Activated gamma-delta T cell treated with anti-CD3 and anti-CD28 coated beads, Interleukin-2, amount 50 U/mL, for 16 hours (primary cell): Measurements from ENCODE around the gene TEAD2.
"Not testable (repeated sequence)": the region's sequence is repeated elsewhere in the genome, so short reads cannot be mapped to it uniquely, and the experiment has no call there.

Experiments
- DNase-seq: peaks from one replicate; pipeline ENCODE4 v3.0.0-alpha.2; 2020; ENCODE audit warnings: low read depth

TEAD2 gene

DNA sequence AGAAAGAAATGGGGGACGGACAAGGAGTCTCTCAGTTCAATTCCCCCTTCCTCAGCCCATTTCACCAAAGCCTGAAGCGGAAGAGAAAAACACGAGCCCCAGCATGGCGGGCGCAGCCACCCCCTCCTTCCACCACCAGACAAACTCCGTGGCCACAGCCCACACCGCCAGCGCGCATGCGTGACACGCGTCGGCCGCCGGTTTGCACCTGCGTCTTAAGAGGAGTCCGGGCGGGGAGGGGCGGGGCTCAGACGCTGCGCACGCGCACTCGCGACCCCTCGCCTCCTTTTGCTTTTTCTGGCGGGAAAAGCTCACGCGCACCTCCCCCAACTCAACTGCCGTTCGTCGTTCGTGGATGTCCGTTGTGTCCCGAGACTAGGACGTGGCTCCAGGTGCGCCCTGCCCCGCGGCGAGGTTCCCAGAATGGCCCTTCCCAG is 25.7 kb upstream of the TEAD2 start, which contains the start of gene KASH5:
TSS of gene KASH5 (plus strand) at position 314 of the 437 bp plus-strand sequence. CDS start 2,635 bp downstream, outside the sequence.
- peak; percentile 72 for DNase-seq

DNA sequence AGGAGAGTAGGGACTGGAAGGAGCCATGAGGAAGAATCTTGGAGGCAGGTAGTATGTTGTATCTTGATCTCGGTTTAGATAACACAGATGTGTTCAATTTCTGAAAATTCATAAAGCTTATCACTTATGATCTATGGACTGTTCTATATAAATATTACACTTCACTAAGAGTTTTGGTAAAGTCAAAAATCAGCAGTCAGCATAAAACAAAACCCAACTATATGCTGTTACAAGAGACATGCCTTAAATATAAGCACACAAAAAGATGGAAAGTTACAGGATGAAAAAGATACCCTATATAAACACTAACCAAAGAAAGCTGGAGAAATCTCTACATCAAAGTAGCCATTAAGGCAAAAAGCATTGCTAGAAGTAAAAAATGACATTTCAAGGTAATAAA is 21.4 kb upstream of the TEAD2 start:
- no peak for DNase-seq

DNA sequence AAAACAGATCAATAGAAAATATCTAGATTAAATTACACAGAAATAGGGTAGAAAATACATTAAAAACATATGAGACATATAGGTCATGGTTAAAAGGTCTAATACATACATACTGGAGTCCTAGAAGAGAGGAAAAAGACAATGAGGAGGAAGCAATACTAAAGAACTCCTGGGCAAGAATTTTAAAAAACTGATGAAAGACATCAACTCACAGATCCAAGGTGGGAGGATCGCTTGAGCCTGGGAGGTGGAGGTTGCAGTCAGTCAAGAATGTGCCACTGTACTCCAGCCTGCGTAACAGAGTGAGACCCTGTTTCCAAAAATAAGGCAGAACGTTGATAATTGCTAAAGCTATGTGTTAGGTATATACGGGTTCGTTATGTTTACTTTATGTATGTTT is 20.4 kb upstream of the TEAD2 start:
- DNase-seq, result no peak

DNA sequence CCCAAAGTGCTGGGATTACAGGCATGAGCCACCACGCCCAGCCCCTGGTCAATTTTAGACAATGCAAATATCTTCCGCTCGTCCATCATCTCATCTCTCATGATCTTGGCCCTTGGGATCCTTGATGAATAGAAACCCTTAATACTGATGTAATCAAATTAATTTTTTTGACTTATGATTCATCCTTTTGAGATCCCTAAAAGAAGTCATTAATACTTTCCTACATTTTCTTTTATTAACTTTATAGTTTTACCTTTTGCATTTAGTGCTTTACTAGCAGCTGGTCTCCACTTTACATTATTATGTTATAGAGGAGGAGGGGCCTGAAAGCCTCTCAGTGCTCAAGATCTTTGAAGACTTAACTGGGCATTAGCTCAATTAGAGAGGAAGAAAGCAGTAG is 18.2 kb upstream of the TEAD2 start:
- no peak for DNase-seq

DNA sequence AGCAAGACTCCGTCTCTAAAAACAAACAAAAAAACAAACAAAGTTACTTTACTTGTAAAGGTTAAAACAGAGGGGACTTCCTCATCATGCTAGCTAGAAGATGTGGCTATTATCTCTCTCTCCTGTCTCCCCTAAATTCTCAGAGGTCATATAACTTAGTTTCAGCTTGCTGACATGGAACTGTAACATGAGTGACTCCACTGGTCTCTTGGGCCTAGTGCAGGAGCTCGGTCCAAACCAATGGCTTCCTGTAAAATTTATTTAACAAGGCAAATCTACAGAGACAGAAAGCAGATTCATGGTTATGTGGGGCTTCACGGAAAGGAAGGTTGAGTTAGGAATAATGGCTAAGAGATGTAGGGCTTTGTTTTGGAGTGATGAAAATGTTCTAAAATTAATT is 16.3 kb upstream of the TEAD2 start:
- DNase-seq, result no peak

DNA sequence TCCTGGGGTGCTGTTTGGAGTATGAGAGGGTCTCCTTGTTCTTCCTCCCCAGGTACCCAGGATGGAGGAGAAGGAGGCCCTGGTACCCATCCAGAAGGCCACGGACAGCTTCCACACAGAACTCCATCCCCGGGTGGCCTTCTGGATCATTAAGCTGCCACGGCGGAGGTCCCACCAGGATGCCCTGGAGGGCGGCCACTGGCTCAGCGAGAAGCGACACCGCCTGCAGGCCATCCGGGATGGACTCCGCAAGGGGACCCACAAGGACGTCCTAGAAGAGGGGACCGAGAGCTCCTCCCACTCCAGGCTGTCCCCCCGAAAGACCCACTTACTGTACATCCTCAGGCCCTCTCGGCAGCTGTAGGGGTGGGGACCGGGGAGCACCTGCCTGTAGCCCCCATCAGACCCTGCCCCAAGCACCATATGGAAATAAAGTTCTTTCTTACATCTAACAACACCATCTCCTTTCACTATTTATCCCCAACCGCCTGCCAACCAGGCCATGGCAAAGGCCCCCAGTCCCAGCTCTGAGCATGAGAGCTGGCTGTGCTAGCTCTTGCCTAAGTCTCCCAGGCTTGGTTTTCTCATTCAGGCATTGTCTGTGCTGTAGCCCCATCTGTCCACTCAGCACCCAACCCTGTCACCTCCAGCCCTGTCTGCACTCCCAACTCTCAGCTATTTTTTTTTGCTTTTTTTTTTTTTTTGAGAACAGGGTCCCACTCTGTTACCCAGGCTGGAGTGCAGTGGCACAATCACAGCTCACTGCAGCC is 12.6 kb upstream of the TEAD2 start:
- no peak for DNase-seq

DNA sequence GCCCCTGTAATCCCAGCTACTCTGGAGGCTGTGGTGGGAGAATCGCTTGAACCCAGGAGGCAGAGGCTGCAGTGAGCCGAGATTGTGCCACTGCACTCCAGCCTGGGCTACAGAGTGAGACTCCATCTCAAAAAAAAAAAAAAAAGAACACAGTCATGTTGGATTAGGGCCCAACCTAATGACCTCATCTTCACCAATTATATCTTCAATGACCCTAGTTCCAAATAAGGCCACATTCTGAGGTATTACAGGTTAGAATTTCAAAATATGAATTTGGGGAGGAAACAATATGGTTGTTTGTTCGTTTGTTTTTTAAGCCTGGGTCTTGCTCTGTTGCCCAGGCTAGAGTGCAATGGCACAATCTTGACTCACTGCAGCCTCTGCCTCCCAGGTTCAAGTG is 11.0 kb upstream of the TEAD2 start:
- not testable (repeated sequence) for DNase-seq

DNA sequence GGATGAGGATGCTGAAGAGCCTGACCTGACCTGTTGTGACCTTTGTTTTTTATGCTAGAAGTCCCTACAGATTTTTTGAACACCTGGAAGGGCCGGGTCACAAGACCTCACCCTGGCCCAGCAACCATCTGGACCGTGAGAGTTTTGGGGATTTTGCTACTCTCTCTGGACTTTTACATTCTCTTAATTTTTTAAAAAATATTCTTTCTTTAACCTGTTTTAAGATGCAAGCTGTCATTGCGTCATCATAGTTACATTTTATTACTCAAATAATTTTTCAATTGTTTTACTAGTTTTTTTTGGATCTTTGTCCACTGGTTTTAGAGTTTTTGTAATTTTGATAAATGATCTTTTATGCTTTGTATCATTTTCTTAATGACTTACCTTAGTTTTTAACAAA is 9.0 kb upstream of the TEAD2 start:
- DNase-seq, result no peak

DNA sequence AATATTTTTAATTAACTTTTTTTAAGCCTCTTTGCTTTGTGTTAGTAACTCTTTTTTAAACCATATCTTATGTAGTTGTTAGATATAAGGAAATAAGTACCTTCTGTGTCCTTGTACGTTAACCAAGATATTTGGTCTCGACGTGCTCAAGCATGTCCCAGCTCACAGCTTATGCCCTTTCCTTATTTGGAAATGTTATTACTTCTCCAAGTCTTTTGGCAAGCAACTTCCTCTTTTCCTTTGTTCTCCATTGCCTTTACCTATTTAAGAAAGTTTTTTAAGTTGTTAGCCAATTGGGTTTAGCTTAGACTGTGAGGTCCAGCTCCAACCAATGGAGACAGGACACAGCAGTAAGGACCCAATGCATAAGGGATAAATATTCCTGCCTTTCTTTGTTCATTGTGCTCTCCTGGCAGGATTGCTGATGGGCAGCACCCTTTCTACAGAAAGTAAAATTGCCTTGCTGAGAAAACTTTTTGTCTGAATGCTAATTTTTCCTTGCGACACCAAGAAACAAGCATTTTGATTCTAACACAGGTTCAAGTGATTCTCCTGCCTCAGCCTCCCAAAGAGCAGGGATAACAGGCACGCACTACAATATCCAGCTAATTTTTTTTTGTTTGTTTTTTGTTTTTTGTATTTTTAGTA is 6.6 kb upstream of the TEAD2 start:
- DNase-seq, result no peak

DNA sequence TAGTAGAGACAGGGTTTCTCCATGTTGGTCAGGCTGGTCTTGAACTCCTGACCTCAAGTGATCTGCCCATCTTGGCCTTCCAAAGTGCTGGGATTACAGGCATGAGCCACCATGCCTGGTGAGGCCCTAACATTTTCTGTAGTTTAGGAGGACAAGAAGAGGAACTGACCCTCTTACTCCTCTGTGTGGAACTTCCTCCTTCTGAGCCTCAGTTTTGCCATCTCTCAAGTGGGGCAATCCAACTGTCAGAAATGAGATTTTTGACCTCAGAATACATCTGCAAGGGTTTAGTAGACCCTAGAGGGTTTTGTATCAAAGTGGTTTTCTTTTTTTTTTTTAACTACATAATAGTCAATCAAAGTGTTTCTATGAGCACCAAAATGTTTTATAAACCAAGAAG is 3.9 kb upstream of the TEAD2 start:
- no peak for DNase-seq

DNA sequence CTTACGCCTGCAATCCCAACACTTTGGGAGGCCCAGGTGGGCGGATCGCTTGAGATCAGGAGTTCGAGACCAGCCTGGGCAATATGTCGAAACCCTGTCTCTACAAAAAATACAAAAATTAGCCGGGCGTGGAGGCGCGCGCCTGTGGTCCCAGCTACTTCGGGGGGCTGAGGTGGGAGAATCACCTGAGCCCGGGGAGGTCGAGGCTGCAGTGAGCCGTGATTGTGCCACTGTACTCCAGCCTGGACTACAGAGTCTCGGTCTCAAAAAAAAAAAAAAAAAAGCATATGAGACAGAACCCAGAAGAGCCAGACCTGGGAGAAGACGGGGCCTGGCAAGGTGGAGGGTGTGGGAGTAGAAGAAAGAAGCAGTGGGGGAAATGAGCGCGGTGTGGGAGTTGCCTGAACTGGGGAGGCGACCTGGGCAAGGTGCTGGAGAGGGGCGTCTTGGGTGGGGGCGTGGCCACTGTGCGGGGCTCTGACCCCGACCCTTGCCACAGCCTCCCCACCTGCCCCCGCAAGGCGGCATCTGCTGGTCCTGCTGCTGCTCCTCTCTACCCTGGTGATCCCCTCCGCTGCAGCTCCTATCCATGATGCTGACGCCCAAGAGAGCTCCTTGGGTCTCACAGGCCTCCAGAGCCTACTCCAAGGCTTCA is 2.0 kb upstream of the TEAD2 start:
- no peak for DNase-seq

DNA sequence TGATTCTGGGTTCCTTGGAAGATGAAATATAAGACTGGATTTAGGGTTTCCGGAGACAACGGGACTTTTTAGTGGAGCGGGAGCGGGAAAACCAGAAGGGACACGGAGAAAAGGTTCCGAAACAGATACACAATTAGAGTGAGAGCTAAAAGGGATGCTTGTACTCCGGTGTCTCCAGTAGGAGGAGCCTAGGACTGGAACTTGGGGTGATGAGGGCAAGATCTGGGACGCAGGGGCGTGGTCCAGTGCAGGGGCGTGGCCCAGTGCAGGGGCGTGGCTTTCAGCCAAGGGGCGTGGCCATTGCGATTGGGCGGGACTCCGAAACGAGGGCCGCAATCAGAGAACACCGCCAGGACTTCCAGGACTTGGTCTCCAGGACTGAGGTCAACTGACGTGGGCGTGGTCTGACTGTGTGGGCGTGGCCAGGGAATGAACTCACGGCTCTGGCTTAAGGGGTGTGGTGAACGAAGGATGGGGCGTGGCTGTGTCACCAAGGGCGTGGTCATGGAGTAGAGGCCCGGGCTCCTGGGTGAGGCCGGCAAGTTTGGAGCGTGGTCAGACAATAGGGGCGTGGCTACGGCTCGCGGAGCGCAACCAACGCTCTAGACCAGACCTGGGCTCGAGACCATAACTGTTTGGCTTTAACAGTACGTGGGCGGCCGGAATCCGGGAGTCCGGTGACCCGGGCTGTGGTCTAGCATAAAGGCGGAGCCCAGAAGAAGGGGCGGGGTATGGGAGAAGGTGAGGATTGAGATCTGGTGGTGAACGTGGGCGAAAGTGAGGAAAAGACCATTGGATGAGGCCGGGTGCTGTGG is 1.3 kb upstream of the TEAD2 start, which contains the start of gene DKKL1:
TSS of gene DKKL1 (plus strand) at position 610 of the 815 bp plus-strand sequence. CDS start at position 732, 122 bp downstream.
- DNase-seq, result peak; percentile 38

DNA sequence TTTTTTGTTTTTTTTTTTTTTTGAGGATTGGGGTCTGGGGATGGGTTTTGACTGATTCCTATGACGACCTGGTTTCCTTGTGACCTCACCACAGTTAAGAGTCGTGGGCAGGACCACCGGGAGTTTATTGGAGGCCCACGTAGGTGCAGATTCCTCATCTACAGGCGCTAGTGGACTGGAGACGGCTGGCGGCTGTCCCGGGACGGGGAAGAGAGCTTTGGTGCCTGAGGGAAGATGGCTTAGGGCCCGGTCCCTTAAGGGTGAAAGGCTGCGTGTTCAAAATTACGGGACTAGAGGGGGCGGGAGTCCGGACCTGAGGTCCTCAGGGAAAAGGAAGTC is 682 bp upstream of the TEAD2 start:
- no peak for DNase-seq

DNA sequence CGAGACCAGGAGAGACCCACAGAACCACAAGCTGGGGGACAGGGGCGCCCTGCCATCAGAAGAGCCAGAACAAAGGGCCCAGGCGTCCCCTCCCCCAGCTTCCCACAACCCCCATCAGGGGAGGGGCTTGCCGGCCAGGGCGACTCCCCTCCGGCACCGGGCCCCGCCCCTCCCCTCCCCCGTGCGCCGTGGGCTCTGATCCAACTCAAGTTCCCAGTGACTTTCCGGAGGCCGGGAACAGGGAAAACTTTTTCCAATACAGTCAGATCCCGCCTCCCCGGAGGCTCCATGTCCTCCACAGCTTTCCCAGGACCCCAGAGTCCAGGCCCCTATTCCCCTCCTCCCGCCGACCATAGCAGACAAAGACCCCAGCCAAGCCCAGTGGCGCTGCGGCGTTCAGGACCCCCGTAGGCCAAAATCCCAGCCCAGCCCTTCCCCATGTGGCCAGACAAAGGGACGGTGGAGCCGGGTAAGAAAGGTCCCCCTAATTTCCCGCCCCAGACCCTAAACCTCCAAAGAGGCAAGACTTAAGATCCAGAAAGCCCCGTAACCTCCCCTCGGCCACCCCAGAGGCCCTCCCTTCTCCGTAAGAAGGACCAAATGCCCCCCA is 673 bp downstream of the TEAD2 start:
- DNase-seq, result no peak

DNA sequence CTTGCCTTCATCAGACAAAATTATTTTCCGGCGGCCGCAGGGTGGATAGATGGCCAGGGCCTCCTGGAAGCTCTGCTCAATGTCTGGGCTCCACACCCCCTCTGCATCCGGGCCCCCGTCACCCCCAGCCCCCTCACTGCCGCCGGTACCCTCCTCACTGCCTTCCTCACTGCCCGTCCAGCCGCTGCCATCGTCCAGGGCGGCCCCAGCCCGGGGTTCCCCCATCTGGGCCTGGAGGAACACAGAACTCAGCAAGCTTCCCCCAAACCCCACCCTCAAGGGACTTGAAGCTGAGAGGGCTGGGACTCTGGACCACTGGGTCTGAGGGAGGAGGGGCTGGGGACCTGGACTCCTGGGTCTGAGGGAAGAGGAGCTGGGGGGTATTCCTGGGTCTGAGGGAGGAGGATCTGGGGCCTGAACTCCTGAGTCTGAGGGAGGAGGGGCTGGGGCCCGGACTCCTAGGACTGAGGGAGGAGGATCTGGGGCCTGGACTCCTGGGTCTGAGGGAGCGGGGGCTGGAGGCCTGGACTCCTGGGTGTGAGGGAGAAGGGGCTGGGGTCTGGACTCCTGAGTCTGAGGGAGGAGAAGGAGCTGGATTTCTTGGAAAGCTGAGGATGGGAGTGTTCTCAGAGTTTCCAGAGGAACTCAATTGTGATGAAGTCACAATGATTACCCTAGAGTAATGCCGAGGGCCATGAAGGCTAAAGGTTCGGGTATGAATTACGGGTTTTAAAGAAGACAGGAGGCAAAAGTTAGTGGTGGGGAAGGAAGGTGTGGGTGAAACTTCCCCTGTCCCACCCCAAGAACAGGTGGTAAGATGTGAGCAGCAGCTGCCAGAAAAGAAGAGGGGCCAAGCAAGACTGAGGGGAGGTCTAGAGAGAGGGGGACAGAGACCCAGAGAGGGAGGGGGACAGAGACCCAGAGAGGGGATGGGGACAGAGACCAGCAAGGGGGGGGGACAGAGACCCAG is 2.1 kb downstream of the TEAD2 start:
- DNase-seq, result no peak

DNA sequence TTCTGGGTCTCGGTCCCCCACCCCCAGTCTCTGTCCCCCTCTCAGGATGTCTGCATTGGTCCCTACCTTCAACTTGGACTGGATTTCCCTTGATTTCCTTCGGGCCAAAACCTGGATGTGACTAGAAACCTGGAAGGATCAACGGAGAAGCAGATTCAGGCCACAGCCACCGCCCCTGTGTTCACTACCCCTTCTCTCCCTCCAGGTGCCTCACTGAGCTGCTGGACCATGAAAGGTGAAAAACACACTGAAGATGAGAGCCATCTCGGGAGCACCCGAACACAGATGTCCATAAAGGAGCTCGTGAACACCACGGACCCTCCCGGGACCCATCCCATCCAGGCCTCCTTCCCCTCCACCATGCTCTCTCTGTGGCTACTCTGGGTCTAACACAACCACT is 5.0 kb downstream of the TEAD2 start:
- DNase-seq, result no peak

DNA sequence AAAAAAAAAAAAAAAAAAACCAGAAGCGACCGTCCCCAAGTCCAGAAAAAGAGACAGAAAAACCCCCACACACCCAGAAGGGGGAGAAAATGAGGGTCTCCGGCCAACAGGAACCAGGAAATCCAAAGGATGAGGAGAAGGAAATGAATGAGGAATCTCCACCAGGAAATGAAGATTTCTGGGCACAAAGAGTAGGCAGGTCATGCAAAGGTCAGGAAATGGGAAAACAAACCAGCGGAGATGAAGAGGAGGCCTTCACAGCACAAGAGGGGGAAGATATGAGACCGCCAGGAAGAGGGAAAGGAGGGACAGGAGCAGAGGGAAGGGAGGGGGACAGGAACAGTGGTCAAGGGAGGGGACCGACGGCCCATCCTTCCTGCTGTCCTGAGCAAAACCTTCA is 5.8 kb downstream of the TEAD2 start:
- no peak for DNase-seq

DNA sequence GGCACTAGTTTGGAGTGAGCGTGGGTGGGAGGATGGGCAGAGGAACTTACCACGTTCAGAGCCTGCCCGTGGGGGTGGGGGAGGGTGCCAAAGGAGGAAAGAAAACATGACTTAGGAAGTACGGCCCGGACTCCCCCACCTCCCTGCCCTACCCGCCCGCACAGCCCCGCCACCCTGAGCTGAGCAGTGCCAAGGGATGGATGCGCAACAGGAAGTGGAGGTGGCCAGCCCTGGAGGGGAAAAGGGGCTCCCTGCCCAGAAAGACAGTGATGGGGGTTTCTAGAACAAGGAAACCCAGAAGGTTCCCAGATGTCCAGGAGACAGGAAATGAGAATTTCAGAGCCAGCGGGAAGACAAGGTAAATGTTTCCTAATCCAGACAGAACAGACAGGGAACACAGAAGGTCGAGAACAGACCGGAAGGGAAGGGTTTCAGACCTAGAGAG is 6.3 kb downstream of the TEAD2 start:
- DNase-seq, result no peak

DNA sequence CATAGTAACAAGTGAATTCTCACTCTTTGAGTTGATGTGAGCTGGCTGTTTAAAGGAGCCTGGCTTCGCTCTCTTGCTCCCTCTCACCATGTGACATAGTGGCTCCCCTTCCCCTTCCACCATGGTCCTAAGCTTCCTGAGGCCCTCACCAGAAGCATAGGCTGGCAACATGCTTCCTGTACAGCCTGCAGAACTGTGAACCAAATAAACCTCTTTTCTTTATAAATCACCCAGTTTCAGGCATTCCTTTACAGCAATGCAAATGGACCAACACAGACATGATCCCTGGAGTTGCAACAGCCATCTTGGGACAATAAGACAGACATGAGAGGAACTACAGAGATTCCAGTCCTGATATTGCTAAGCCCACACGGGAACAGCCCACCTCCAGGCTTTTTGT is 12.6 kb downstream of the TEAD2 start:
- no peak for DNase-seq
